Measurements from ENCODE around the gene STIMATE. TPM values are rescaled to one million over a fixed set of nuclear protein-coding genes. Genes with fewer than 3 reads are reported as not detected.

Gene STIMATE
- polyA plus RNA-seq, 1 of the 3 experiments (the other 2 are of a cell fraction) = 9.3 TPM

DNA sequence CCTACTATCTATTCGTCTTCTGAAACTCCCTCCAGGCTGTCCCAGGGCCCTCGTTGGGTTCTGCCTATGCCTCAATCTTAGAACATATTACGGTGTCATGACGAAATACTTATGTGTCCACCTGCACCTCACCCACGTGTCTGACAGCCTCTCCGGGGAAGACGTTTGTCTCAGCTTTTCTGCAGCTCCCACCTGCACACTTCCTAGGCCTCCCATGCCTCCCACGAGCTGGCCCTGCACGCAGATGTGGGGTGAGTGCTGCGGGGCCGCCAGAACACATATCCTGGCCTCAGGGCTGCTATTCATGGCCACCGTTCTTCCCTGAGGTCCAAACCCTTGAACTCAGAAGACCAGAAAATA is 55.4 kb downstream of the STIMATE start:
- H3K4me3 ChIP-seq (ENCODE audit: low read depth in 2 of 2, low read length in 1 of 2) = no peak overlapping the region
- no peak overlapping the region for H2AFZ ChIP-seq (ENCODE audit: low read depth)
- no peaks in the 10 kb centered on the region for H3K9me2 ChIP-seq
- POLR2A ChIA-PET = interaction anchor here (0.6 kb wide), 1 partner anchor 290 kb away, joined by 4 read pairs; no protein-coding TSS in a partner anchor
- no peaks in the 10 kb centered on the region for H3K9me3 ChIP-seq
- H3F3A ChIP-seq (replicated peaks; ENCODE audit: insufficient read depth) = no peaks in the 10 kb centered on the region
- peaks cover 0 to 21% of the 10 kb centered on the region in 2 experiments for H3K36me3 ChIP-seq (replicated peaks in 1 of 2; ENCODE audit: control insufficient read depth in 1 of 2, insufficient read depth in 2 of 2, low read length in 1 of 2)
- CTCF ChIA-PET = interaction anchor here (0.7 to 1.5 kb wide), 4 partner anchors 11 to 354 kb away, joined by 3 read pairs; no protein-coding TSS in a partner anchor
- TF ChIP-seq RXRA (IDR thresholded peaks at IDR 0.05; ENCODE audit: borderline replicate concordance, low read depth) = no peak
- TF ChIP-seq NFIC (IDR thresholded peaks at IDR 0.05; ENCODE audit: borderline replicate concordance) = no peak
- TF ChIP-seq YY1 (IDR thresholded peaks at IDR 0.05; ENCODE audit: low read depth) = no peak
- no peak for TF ChIP-seq TEAD4 (IDR thresholded peaks at IDR 0.05; ENCODE audit: borderline replicate concordance, insufficient read depth)
- TF ChIP-seq MEF2A (IDR thresholded peaks at IDR 0.05; ENCODE audit: borderline replicate concordance, low read depth) = no peak
- no peak for TF ChIP-seq EP300 (IDR thresholded peaks at IDR 0.05; ENCODE audit: borderline replicate concordance in 1 of 2, low read depth in 1 of 2, low read length in 1 of 2)
- TF ChIP-seq IRF3 (IDR thresholded peaks at IDR 0.05; ENCODE audit: low read depth, low read length) = no peak
- no peak for TF ChIP-seq FOXM1 (IDR thresholded peaks at IDR 0.05; ENCODE audit: low read depth)
- TF ChIP-seq MXI1 (IDR thresholded peaks at IDR 0.05; ENCODE audit: low read depth, low read length) = no peak
- TF ChIP-seq EZH2phosphoT487 (IDR thresholded peaks at IDR 0.05; ENCODE audit: borderline replicate concordance, low read depth) = no peak
- TF ChIP-seq REST (IDR thresholded peaks at IDR 0.05; ENCODE audit: low read depth, low read length) = no peak
- TF ChIP-seq GATA2 (CRISPR knock-in tag; IDR thresholded peaks at IDR 0.05) = no peak
- H4K20me1 ChIP-seq (ENCODE audit: insufficient read depth) = no peaks in the 10 kb centered on the region
- WGBS (ENCODE audit: low lambda C conversion rate) = 88% methylated on average over 12 of the region's 12 CpGs
- no peak overlapping the region for H3K9ac ChIP-seq
- H3K4me2 ChIP-seq = no peak overlapping the region
- H3K27ac ChIP-seq (ENCODE audit: low read depth in 2 of 2, low read length in 1 of 2) = no peak overlapping the region
- H3K79me2 ChIP-seq (ENCODE audit: insufficient read depth) = no peaks in the 10 kb centered on the region
- H3K4me1 ChIP-seq (ENCODE audit: control insufficient read depth in 1 of 2, insufficient read depth in 2 of 2, low read depth in 1 of 2, low read length in 1 of 2) = no peaks in the 10 kb centered on the region
- no peaks in the 10 kb centered on the region for H3K27me3 ChIP-seq (ENCODE audit: insufficient read depth)
- no peak for DNase-seq
